CD8-positive, alpha-beta memory T cell (primary cell): ENCODE measurements around the gene AKAP7. TPM values are rescaled to one million over a fixed set of nuclear protein-coding genes. Genes with fewer than 3 reads are reported as not detected.
"Not testable (repeated sequence)": the region's sequence is repeated elsewhere in the genome, so short reads cannot be mapped to it uniquely, and the experiment has no call there.

Experiments
- CTCF ChIA-PET: fragments of 350-600 bp; sonication (Branson Sonifier 250); formaldehyde crosslinking; loops from one replicate; lab custom pipeline; 2021; ENCODE audit warnings: antibody characterized with exemption; lab: Charles Lee
- POLR2A ChIA-PET: fragments of 350-600 bp; sonication (Branson Sonifier 250); formaldehyde crosslinking; loops from one replicate; lab custom pipeline; 2021; ENCODE audit warnings: antibody characterized with exemption; lab: Charles Lee
- DNase-seq, 5 donors: peaks; one replicate each; pipeline versions ENCODE4 v3.0.0 to v3.0.0-alpha.2; 2020 to 2022; ENCODE audit warnings: mixed read lengths in 1 of 5
- H3K27ac ChIP-seq: one replicate; pipeline ENCODE4 v1.7.0; 2013; ENCODE audit warnings: low read depth, mild to moderate bottlenecking, low read length, moderate library complexity
- H3K27me3 ChIP-seq: 2 replicates; pipeline ENCODE4 v1.7.0; 2013; ENCODE audit warnings: low read length, mild to moderate bottlenecking; ENCODE audit not compliant: insufficient read depth, poor library complexity, severe bottlenecking
- H3K36me3 ChIP-seq: 2 replicates; pipeline ENCODE4 v1.7.0; 2013; ENCODE audit warnings: mild to moderate bottlenecking, low read length, moderate library complexity; ENCODE audit not compliant: insufficient read depth
- H3K4me1 ChIP-seq: 2 replicates; pipeline ENCODE4 v1.7.0; 2013; ENCODE audit warnings: mild to moderate bottlenecking, low read length, moderate library complexity; ENCODE audit not compliant: insufficient read depth
- H3K4me3 ChIP-seq: 2 replicates; pipeline ENCODE4 v1.7.0; 2013; ENCODE audit warnings: mild to moderate bottlenecking, low read length
- H3K9me3 ChIP-seq: 2 replicates; pipeline ENCODE4 v1.7.0; 2013; ENCODE audit warnings: mild to moderate bottlenecking, low read length
- H3K27ac Mint-ChIP-seq, 8 donors: one replicate each; pipeline ENCODE4 v1.8.0; 2020 to 2021; ENCODE audit warnings: mixed read lengths in 8 of 8, mild to moderate bottlenecking in 6 of 8, inconsistent platforms in 3 of 8, moderate library complexity in 3 of 8
- H3K27me3 Mint-ChIP-seq, 2 donors: one replicate each; pipeline ENCODE4 v1.8.0; 2020 to 2021; ENCODE audit warnings: mixed read lengths in 2 of 2, mild to moderate bottlenecking in 1 of 2, moderate library complexity in 1 of 2
- H3K36me3 Mint-ChIP-seq, 3 donors: one replicate each; pipeline ENCODE4 v1.8.0; 2020 to 2021; ENCODE audit warnings: mixed read lengths in 3 of 3, inconsistent platforms in 1 of 3, mild to moderate bottlenecking in 1 of 3
- H3K4me1 Mint-ChIP-seq, 3 donors: one replicate each; pipeline ENCODE4 v1.8.0; 2020 to 2021; ENCODE audit warnings: mixed read lengths in 3 of 3, inconsistent platforms in 1 of 3, mild to moderate bottlenecking in 1 of 3
- H3K4me3 Mint-ChIP-seq, 7 donors: one replicate each; pipeline ENCODE4 v1.8.0; 2020 to 2021; ENCODE audit warnings: mixed read lengths in 7 of 7, mild to moderate bottlenecking in 6 of 7, moderate library complexity in 4 of 7, inconsistent platforms in 2 of 7
- H3K9me3 Mint-ChIP-seq, 5 donors: one replicate each; pipeline ENCODE4 v1.8.0; 2020 to 2022; ENCODE audit warnings: mixed read lengths in 5 of 5, mild to moderate bottlenecking in 3 of 5, moderate library complexity in 2 of 5, inconsistent platforms in 1 of 5
- polyA plus RNA-seq: library from polyadenylated mRNA; unstranded; fragments of 300-500 nt; fragmentation: Illumina TruSeq; gene quantifications from one replicate; pipeline ENCODE4 v1.2.3, GENCODE V29; 2021
- total RNA-seq, 2 experiments: library from RNA; stranded (reverse); gene quantifications; one replicate each; pipeline ENCODE4 v1.2.3, GENCODE V29; 2021

Gene AKAP7
- total and polyA plus RNA-seq, 3 experiments from 2014 or later = 4.3 to 17.3 (median 4.8) TPM

DNA sequence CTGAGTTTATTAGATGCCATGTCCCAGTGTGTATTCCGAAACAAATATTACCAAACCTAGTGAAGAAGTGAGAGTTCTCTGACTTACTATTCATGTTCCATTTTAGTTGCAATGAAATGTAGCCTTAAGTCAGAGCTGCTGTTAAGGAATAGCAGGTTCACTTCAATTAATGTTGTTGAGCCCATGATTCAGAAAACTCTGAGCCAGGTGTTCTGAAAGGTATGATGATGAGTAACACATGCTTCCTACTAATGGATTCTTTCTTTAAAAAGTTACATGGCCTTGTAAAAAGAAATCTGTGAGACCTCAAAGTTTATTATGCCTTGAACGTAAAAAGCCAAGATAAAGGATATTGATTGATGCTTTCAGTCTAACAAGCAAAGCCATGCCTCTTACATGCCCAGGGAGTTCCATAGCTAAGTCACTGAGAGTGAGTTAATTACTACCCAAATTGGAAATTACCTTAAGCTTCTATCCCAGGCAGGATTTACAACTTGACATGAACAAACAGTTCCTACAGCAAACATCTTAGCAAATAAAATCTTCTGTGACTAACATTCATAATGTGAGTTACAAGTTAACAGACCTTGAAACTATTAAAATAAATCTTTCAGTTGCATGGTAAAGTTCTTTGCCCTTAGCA is 122.9 kb downstream of the AKAP7 start:
- Mint-ChIP-seq H3K27me3 (no peaks in the 10 kb centered on the region), H3K4me3 (no peak overlapping the region), H3K9me3 (peaks cover 0 to 10% (median 4%) of the 10 kb centered on the region in 5 donors), H3K36me3 (peaks cover 13 to 22% (median 20%) of the 10 kb centered on the region in 3 donors), H3K27ac (no peak overlapping the region), H3K4me1 (peaks cover 17 to 34% (median 18%) of the 10 kb centered on the region in 3 donors)
- Histone ChIP-seq H3K27me3 (no peaks in the 10 kb centered on the region), H3K4me3 (no peak overlapping the region), H3K27ac (no peak overlapping the region), H3K36me3 (no peaks in the 10 kb centered on the region), H3K4me1 (peaks cover 13% of the 10 kb centered on the region), H3K9me3 (no peaks in the 10 kb centered on the region)
- ChIA-PET CTCF (interaction anchor here (1.0 kb wide), 1 partner anchor 9 kb away, joined by 3 read pairs; no protein-coding TSS in a partner anchor), POLR2A (no interaction called here)
- DNase-seq = no peak

DNA sequence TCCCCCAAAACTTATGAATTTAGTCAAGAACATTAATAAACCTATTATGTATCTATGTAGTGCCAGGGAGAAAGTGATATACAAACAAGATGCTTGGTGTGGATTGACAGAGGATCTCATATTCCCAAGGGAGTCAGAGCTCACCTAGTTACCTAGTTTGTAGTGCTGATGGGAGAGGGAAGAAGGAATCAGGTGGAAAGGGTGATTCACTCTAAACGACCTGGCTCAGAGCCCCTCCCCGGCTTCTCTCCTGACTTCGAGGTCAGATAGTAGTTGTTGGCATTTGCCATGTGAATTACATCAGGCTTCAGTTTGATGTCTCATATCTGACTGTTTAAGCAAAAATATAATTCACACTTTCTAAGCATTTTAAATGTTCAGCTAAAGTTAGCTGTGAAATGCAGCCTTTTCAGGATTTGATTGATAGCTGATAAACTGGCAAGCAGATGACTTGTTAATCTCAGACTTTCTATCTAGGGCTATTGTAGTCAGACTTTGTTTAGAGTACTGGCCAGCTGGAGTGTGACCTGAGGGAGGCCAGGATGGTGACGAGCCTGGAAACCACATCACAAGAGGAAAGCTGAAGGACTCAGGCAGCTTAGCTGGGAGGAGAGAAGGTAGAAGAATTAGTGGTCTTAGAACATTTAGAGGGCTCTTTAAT is 123.7 kb downstream of the AKAP7 start:
- CTCF ChIA-PET = interaction anchor here (1.0 kb wide), 1 partner anchor 8 kb away, joined by 3 read pairs; no protein-coding TSS in a partner anchor
- POLR2A ChIA-PET = no interaction called here

DNA sequence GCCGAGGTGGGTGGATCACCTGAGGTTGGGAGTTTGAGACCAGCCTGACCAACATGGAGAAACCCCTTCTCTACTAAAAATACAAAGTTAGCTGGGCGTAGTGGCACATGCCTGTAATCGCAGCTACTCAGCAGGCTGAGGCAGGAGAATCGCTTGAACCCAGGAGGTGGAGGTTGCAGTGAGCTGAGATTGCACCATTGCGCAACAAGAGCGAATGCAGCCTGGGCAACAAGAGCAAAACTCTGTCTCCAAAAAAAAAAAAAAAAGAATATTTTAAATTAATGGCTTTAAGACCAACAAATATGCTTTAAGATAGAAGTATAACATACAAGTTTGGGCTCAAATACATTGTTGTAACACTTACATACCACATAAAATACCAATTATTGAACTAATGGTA is 125.7 kb downstream of the AKAP7 start:
- H3K36me3 Mint-ChIP-seq = peaks cover 13 to 36% (median 19%) of the 10 kb centered on the region in 3 donors
- DNase-seq, H3K27me3 Mint-ChIP-seq, H3K27ac ChIP-seq, H3K4me3 ChIP-seq, H3K36me3 ChIP-seq, H3K27me3 ChIP-seq, H3K9me3 ChIP-seq, H3K4me1 ChIP-seq, H3K4me3 Mint-ChIP-seq, CTCF ChIA-PET, H3K9me3 Mint-ChIP-seq: not testable (repeated sequence)
- peak overlapping the region in 1 of 8 donors; percentile 57 for H3K27ac Mint-ChIP-seq
- POLR2A ChIA-PET = interaction anchor here (0.7 kb wide), 1 partner anchor 890 kb away, joined by 3 read pairs; no protein-coding TSS in a partner anchor
- H3K4me1 Mint-ChIP-seq = peaks cover 11 to 28% (median 13%) of the 10 kb centered on the region in 3 donors

More for the DNA sequence above, 123.7 kb downstream of the AKAP7 start:
- no peak for DNase-seq
- no peaks in the 10 kb centered on the region for H3K27me3 Mint-ChIP-seq
- peaks cover 13% of the 10 kb centered on the region for H3K4me1 ChIP-seq
- H3K9me3 ChIP-seq = no peaks in the 10 kb centered on the region
- peak overlapping the region in 2 of 8 donors; percentile 8 to 67 for H3K27ac Mint-ChIP-seq
- peaks cover 13 to 27% (median 22%) of the 10 kb centered on the region in 3 donors for H3K36me3 Mint-ChIP-seq
- peaks cover 0 to 10% (median 4%) of the 10 kb centered on the region in 5 donors for H3K9me3 Mint-ChIP-seq
- no peaks in the 10 kb centered on the region for H3K36me3 ChIP-seq
- no peak overlapping the region for H3K4me3 Mint-ChIP-seq
- H3K27ac ChIP-seq = no peak overlapping the region
- H3K4me1 Mint-ChIP-seq = peaks cover 18 to 37% (median 19%) of the 10 kb centered on the region in 3 donors
- no peak overlapping the region for H3K4me3 ChIP-seq
- H3K27me3 ChIP-seq = no peaks in the 10 kb centered on the region

DNA sequence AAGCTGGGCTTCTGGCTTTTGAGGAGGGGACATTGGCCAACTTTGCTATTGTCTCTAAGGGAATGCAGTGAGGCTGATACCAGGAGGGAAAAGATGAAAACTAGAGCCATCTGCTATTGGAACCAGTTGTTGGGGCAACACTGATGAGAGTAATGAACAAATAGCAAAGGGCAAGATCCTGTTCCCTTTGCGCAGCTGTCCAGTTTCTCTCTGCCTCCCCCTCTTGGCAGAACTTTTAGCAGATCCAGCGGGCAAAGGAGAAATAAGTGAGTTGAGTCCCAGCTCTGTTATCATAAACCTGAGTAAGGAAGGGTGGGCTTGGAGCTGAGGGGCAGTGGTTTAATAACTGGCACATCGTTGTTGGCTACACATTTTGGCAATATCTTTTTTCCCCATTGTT is 126.8 kb downstream of the AKAP7 start:
- H3K36me3 Mint-ChIP-seq = peaks cover 13 to 36% (median 22%) of the 10 kb centered on the region in 3 donors
- POLR2A ChIA-PET = no interaction called here
- peaks cover 0 to 10% (median 4%) of the 10 kb centered on the region in 5 donors for H3K9me3 Mint-ChIP-seq
- H3K27ac Mint-ChIP-seq = peak overlapping the region in 2 of 8 donors; percentile 47 to 79
- H3K27me3 Mint-ChIP-seq = no peaks in the 10 kb centered on the region
- H3K4me3 Mint-ChIP-seq = peak overlapping the region in 1 of 7 donors; percentile 18
- no peaks in the 10 kb centered on the region for H3K27me3 ChIP-seq
- no peaks in the 10 kb centered on the region for H3K9me3 ChIP-seq
- H3K4me1 ChIP-seq = no peaks in the 10 kb centered on the region
- H3K4me3 ChIP-seq = no peak overlapping the region
- peaks cover 12 to 32% (median 14%) of the 10 kb centered on the region in 3 donors for H3K4me1 Mint-ChIP-seq
- no peaks in the 10 kb centered on the region for H3K36me3 ChIP-seq
- no peak overlapping the region for H3K27ac ChIP-seq
- CTCF ChIA-PET = no interaction called here
- DNase-seq = no peak

DNA sequence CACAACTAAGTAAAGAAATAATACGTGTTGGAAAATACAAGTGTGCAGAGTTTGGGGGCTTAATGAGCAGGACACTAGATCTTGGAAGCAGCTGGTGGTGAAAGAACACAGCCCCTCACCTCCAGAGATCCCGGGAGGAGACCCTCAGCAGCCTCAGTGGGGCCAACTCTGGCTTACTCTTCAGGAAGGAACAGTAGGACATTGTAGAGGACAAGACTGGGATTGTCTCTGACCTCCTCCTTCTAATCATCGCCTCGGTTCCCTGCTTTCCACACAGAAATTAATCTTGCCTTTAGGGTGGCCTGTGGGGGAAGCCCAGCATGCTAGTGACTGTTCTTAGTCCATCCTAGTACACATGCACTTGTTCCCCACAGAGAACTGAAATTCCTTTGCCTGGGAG is 130.7 kb downstream of the AKAP7 start:
- no peak for DNase-seq
- Histone ChIP-seq H3K9me3 (peaks cover 7% of the 10 kb centered on the region), H3K4me3 (no peak overlapping the region), H3K27me3 (no peaks in the 10 kb centered on the region), H3K27ac (no peak overlapping the region), H3K36me3 (no peaks in the 10 kb centered on the region), H3K4me1 (no peaks in the 10 kb centered on the region)
- Mint-ChIP-seq H3K4me1 (peaks cover 7 to 24% (median 8%) of the 10 kb centered on the region in 3 donors), H3K27ac (peak overlapping the region in 1 of 8 donors; percentile 3), H3K9me3 (peaks cover 2 to 15% (median 14%) of the 10 kb centered on the region in 5 donors), H3K4me3 (no peak overlapping the region), H3K27me3 (no peaks in the 10 kb centered on the region), H3K36me3 (peaks cover 11 to 38% (median 35%) of the 10 kb centered on the region in 3 donors)
- POLR2A ChIA-PET = no interaction called here
- CTCF ChIA-PET = interaction anchor here (1.3 kb wide), 1 partner anchor 14 kb away, joined by 3 read pairs; no protein-coding TSS in a partner anchor

DNA sequence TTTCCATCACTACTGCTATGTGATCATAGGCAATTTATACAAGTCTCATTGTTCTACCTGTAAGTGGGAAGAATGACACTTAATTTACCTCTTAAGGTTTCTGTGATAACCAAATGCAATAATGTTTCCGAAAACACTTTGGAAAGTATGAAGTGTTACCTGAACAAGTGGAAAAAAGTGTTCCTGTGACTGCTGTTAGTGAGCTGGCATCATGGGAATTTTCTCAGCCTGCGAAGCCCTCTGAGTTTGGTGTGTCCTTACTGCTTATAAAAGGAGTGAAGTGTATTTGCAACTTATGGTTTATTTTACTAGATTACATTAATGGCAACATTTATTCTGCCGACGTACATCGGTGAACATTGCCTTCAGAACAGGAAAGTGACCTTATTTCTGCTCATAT is 133.0 kb downstream of the AKAP7 start:
- ChIA-PET POLR2A (no interaction called here), CTCF (no interaction called here)
- Mint-ChIP-seq H3K9me3 (peaks cover 0 to 18% (median 13%) of the 10 kb centered on the region in 5 donors), H3K27ac (peak overlapping the region in 2 of 8 donors; percentile 46 to 66), H3K4me3 (no peak overlapping the region), H3K4me1 (peaks cover 7 to 22% (median 8%) of the 10 kb centered on the region in 3 donors), H3K27me3 (peaks cover 0 to 2% of the 10 kb centered on the region in 2 donors), H3K36me3 (peaks cover 6 to 40% (median 36%) of the 10 kb centered on the region in 3 donors)
- H3K4me3 ChIP-seq = no peak overlapping the region
- H3K27me3 ChIP-seq = no peaks in the 10 kb centered on the region
- no peak for DNase-seq
- H3K9me3 ChIP-seq = peaks cover 7% of the 10 kb centered on the region
- H3K4me1 ChIP-seq = no peaks in the 10 kb centered on the region
- no peak overlapping the region for H3K27ac ChIP-seq
- H3K36me3 ChIP-seq = no peaks in the 10 kb centered on the region

DNA sequence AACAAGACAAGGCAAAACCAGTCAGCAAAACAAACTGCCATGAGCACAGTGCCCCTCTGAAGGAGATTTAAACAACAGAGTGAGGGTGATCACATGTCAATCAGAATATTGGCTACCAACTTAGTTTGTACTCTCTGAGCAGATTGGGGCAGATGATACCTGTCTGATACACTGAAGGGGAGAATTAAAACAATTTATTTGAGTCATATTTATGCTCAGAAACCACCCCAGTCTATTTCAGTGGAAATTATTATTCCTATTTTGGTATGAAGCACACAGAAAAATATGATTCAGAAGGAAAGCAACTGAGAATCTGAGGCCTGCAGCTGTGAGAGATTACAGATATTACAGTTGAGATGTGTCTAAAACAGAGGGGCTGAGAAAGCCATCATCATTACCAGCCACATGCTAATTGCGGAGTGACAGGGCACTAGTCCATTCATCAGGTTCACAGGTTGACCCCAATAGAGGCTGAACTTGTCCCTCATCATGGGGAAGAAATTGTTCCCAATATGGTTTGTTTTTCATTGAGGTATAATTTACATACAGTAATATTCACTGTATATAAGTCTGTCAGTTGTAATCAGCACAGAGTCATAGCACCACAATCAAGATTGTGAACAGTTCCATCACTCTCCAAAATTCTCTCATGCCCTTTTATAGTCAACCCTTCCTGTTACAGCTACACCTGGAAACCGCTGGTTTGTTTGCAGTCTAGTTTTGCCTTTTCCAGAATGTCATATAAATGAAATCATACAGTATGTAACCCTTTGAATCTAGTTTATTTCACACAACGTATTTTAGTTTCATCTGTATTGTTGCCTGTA is 134.5 kb downstream of the AKAP7 start:
- H3K27ac Mint-ChIP-seq = no peak overlapping the region
- CTCF ChIA-PET = no interaction called here

More for the DNA sequence above, 134.5 kb downstream of the AKAP7 start:
- no peak for DNase-seq
- H3K9me3 Mint-ChIP-seq = peaks cover 0 to 18% (median 13%) of the 10 kb centered on the region in 5 donors
- no peak overlapping the region for H3K27ac ChIP-seq
- peaks cover 0 to 2% of the 10 kb centered on the region in 2 donors for H3K27me3 Mint-ChIP-seq
- H3K27me3 ChIP-seq = no peaks in the 10 kb centered on the region
- H3K4me3 ChIP-seq = no peak overlapping the region
- peaks cover 7% of the 10 kb centered on the region for H3K9me3 ChIP-seq
- H3K36me3 Mint-ChIP-seq = peaks cover 8 to 35% (median 34%) of the 10 kb centered on the region in 3 donors
- POLR2A ChIA-PET = no interaction called here
- no peak overlapping the region for H3K4me3 Mint-ChIP-seq
- H3K4me1 Mint-ChIP-seq = peaks cover 2 to 20% (median 14%) of the 10 kb centered on the region in 3 donors
- no peaks in the 10 kb centered on the region for H3K4me1 ChIP-seq
- H3K36me3 ChIP-seq = no peaks in the 10 kb centered on the region
